ENCODE results near the gene CFAP53.

DNA sequence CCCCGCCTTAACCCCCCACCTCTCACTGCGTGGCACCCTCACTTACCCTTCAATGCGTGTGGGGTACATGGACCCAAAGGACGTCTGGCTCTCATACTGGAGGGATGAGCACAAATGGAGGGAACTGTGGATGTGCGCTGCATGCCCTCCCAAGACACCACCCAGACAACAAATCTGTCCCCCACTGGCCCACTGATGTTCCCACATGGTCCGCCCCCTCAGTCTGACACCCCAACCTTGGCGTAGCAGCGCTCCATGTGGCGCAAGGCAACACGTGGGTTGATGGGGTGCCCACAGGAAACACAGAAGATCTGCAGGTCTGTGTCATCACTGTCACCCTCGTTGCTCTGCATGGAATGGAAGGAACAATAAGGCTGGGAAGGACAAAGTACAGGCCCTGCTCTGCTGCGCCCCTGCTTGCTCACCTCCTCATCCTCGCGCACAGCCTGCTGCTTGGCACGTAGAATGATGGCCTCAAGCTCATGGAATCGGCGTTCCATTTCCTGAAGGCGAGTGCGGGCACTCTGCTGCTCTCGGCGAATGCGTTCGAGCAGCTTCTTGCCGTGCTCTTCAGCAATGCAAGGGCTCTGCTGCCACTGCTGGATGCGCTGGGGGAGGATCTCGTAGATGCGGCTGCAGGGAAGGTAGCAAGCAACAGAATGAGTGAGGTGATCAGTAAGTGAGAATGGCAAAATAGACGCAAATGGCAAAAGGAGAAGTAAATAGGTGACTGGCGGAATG lies 17.3 kb upstream of the CFAP53 start:
- TF ChIP-seq TAF1 (IDR thresholded peaks at IDR 0.05; ENCODE audit: borderline replicate concordance, low read depth, low read length) (no peak), FOSL2 (IDR thresholded peaks at IDR 0.05; ENCODE audit: borderline replicate concordance, low read depth) (no peak), JUND (IDR thresholded peaks at IDR 0.05) (no peak), EP300 (IDR thresholded peaks at IDR 0.05; ENCODE audit: borderline replicate concordance in 1 of 2, low read depth in 1 of 2, low read length in 1 of 2) (no peak), ZBTB33 (IDR thresholded peaks at IDR 0.05; ENCODE audit: borderline replicate concordance, low read depth) (no peak), CHD2 (IDR thresholded peaks at IDR 0.05; ENCODE audit: low read length, partially characterized antibody) (no peak), TEAD4 (IDR thresholded peaks at IDR 0.05; ENCODE audit: borderline replicate concordance, insufficient read depth) (no peak), RCOR1 (IDR thresholded peaks at IDR 0.05; ENCODE audit: low read length) (no peak), NRF1 (IDR thresholded peaks at IDR 0.05; ENCODE audit: low read depth, low read length) (no peak)
- TF ChIP-seq, protein P1, sequence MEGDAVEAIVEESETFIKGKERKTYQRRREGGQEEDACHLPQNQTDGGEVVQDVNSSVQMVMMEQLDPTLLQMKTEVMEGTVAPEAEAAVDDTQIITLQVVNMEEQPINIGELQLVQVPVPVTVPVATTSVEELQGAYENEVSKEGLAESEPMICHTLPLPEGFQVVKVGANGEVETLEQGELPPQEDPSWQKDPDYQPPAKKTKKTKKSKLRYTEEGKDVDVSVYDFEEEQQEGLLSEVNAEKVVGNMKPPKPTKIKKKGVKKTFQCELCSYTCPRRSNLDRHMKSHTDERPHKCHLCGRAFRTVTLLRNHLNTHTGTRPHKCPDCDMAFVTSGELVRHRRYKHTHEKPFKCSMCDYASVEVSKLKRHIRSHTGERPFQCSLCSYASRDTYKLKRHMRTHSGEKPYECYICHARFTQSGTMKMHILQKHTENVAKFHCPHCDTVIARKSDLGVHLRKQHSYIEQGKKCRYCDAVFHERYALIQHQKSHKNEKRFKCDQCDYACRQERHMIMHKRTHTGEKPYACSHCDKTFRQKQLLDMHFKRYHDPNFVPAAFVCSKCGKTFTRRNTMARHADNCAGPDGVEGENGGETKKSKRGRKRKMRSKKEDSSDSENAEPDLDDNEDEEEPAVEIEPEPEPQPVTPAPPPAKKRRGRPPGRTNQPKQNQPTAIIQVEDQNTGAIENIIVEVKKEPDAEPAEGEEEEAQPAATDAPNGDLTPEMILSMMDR (IDR thresholded peaks at IDR 0.05), result no peak
